GM12891 (cell line): ENCODE data around the gene GAL3ST1.

Experiments
- PAX5 ChIP-seq: IDR thresholded peaks from 2 replicates; pipeline ENCODE4 v1.6.1; 2011; ENCODE audit warnings: low read length, moderate library complexity, mild to moderate bottlenecking; ENCODE audit not compliant: insufficient read depth, severe bottlenecking
- POLR2A ChIP-seq: IDR thresholded peaks from 2 replicates; pipeline ENCODE4 v1.6.1; 2011; ENCODE audit warnings: low read depth, low read length, control low read depth
- POLR2AphosphoS5 ChIP-seq: IDR thresholded peaks from 2 replicates; pipeline ENCODE4 v1.6.1; 2011; ENCODE audit warnings: low read depth, low read length, control low read depth
- POU2F2 ChIP-seq: IDR thresholded peaks from 2 replicates; pipeline ENCODE4 v1.6.1; 2011; ENCODE audit warnings: low read depth, mild to moderate bottlenecking, control low read depth, low read length, moderate library complexity
- SPI1 ChIP-seq: IDR thresholded peaks from 2 replicates; pipeline ENCODE4 v1.6.1; 2011; ENCODE audit warnings: low read depth, low read length, control low read depth
- TAF1 ChIP-seq: IDR thresholded peaks from 2 replicates; pipeline ENCODE4 v1.6.1; 2011; ENCODE audit warnings: low read depth, low read length, control low read depth

- TF ChIP-seq TAF1 (no peak), POLR2A (no peak), POLR2AphosphoS5 (no peak), POU2F2 (no peak), SPI1 (no peak), PAX5 (no peak)
Observed at GRCh38 chr22:30607300-30607930, 33.0 kb upstream of the GAL3ST1 start.
